ENCODE measurements around the gene SLC7A7. TPM values are rescaled to one million over a fixed set of nuclear protein-coding genes. Genes with fewer than 3 reads are reported as not detected.
A peak's percentile ranks its signal among the peaks of the same experiment; 100 is the strongest.

The SLC7A7 gene
- total and polyA plus RNA-seq, 9 of the 15 experiments (the other 6 are each of a cell fraction or from before 2014, with no cell fraction given), result 0.07 to 0.68 (median 0.41) TPM

GRCh38 chr14:22852940-22853767 is 37.9 kb upstream of the SLC7A7 start (continued):
- TF ChIP-seq, protein P1, sequence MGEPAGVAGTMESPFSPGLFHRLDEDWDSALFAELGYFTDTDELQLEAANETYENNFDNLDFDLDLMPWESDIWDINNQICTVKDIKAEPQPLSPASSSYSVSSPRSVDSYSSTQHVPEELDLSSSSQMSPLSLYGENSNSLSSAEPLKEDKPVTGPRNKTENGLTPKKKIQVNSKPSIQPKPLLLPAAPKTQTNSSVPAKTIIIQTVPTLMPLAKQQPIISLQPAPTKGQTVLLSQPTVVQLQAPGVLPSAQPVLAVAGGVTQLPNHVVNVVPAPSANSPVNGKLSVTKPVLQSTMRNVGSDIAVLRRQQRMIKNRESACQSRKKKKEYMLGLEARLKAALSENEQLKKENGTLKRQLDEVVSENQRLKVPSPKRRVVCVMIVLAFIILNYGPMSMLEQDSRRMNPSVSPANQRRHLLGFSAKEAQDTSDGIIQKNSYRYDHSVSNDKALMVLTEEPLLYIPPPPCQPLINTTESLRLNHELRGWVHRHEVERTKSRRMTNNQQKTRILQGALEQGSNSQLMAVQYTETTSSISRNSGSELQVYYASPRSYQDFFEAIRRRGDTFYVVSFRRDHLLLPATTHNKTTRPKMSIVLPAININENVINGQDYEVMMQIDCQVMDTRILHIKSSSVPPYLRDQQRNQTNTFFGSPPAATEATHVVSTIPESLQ (CRISPR knock-in tag; IDR thresholded peaks at IDR 0.05), result no peak
- peak; percentile 38; the same call in 1 of the 2 replicates for TF ChIP-seq DPF2 (IDR thresholded peaks at IDR 0.05)
- peak; percentile 57 for TF ChIP-seq POLR2G (IDR thresholded peaks at IDR 0.05; ENCODE audit: low read depth, low read length)
- no peak for TF ChIP-seq KAT8 (IDR thresholded peaks at IDR 0.05; ENCODE audit: low read depth)
- TF ChIP-seq, protein P2, sequence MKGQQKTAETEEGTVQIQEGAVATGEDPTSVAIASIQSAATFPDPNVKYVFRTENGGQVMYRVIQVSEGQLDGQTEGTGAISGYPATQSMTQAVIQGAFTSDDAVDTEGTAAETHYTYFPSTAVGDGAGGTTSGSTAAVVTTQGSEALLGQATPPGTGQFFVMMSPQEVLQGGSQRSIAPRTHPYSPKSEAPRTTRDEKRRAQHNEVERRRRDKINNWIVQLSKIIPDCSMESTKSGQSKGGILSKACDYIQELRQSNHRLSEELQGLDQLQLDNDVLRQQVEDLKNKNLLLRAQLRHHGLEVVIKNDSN (CRISPR knock-in tag; IDR thresholded peaks at IDR 0.05), result no peak
- no peak for TF ChIP-seq ZMIZ1 (IDR thresholded peaks at IDR 0.05; ENCODE audit: low read depth in 2 of 2, low read length in 2 of 2)
- TF ChIP-seq CC2D1A (IDR thresholded peaks at IDR 0.05), result peak; percentile 95
- no peak for TF ChIP-seq CHD2 (IDR thresholded peaks at IDR 0.05; ENCODE audit: low read depth, low read length)
- TF ChIP-seq CREBBP (IDR thresholded peaks at IDR 0.05; ENCODE audit: low read depth, low read length), result no peak
- TF ChIP-seq, protein P3, sequence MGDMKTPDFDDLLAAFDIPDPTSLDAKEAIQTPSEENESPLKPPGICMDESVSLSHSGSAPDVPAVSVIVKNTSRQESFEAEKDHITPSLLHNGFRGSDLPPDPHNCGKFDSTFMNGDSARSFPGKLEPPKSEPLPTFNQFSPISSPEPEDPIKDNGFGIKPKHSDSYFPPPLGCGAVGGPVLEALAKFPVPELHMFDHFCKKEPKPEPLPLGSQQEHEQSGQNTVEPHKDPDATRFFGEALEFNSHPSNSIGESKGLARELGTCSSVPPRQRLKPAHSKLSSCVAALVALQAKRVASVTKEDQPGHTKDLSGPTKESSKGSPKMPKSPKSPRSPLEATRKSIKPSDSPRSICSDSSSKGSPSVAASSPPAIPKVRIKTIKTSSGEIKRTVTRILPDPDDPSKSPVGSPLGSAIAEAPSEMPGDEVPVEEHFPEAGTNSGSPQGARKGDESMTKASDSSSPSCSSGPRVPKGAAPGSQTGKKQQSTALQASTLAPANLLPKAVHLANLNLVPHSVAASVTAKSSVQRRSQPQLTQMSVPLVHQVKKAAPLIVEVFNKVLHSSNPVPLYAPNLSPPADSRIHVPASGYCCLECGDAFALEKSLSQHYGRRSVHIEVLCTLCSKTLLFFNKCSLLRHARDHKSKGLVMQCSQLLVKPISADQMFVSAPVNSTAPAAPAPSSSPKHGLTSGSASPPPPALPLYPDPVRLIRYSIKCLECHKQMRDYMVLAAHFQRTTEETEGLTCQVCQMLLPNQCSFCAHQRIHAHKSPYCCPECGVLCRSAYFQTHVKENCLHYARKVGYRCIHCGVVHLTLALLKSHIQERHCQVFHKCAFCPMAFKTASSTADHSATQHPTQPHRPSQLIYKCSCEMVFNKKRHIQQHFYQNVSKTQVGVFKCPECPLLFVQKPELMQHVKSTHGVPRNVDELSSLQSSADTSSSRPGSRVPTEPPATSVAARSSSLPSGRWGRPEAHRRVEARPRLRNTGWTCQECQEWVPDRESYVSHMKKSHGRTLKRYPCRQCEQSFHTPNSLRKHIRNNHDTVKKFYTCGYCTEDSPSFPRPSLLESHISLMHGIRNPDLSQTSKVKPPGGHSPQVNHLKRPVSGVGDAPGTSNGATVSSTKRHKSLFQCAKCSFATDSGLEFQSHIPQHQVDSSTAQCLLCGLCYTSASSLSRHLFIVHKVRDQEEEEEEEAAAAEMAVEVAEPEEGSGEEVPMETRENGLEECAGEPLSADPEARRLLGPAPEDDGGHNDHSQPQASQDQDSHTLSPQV (IDR thresholded peaks at IDR 0.05), result peak; percentile 84; the same call in 1 of the 2 replicates
- TF ChIP-seq, protein P4, sequence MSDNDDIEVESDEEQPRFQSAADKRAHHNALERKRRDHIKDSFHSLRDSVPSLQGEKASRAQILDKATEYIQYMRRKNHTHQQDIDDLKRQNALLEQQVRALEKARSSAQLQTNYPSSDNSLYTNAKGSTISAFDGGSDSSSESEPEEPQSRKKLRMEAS (CRISPR knock-in tag; IDR thresholded peaks at IDR 0.05), result 0 out of 2 replicates have a peak, but pooled peaks have one; percentile 33
- TF ChIP-seq, protein P5, sequence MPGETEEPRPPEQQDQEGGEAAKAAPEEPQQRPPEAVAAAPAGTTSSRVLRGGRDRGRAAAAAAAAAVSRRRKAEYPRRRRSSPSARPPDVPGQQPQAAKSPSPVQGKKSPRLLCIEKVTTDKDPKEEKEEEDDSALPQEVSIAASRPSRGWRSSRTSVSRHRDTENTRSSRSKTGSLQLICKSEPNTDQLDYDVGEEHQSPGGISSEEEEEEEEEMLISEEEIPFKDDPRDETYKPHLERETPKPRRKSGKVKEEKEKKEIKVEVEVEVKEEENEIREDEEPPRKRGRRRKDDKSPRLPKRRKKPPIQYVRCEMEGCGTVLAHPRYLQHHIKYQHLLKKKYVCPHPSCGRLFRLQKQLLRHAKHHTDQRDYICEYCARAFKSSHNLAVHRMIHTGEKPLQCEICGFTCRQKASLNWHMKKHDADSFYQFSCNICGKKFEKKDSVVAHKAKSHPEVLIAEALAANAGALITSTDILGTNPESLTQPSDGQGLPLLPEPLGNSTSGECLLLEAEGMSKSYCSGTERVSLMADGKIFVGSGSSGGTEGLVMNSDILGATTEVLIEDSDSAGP (CRISPR knock-in tag; IDR thresholded peaks at IDR 0.05), result no peak
- TF ChIP-seq MEIS2 (IDR thresholded peaks at IDR 0.05; ENCODE audit: partially characterized antibody), result no peak
- TF ChIP-seq HDAC1 (IDR thresholded peaks at IDR 0.05), result peak in 1 of 2 experiments; percentile 61; a peak in 1 of 4 replicates
